MM.1S (cell line): ENCODE measurements around the gene ZNF134.

Experiments
- CTCF ChIP-seq: fragments of 300-600 bp; sonication (generic); IDR thresholded peaks from 2 replicates; pipeline ENCODE4 v1.5.1; 2016; ENCODE audit warnings: antibody characterized with exemption, low read length, mixed read lengths
- EZH2 ChIP-seq: fragments of 300-600 bp; sonication (generic); optimal IDR thresholded peaks from 2 replicates; pipeline ENCODE3; 2017; ENCODE audit warnings: low read depth, mild to moderate bottlenecking, antibody characterized with exemption, low read length, mixed read lengths
- EZH2phosphoT487 ChIP-seq: fragments of 300-600 bp; sonication (generic); IDR thresholded peaks from 2 replicates; pipeline ENCODE4 v1.6.1; 2018; ENCODE audit warnings: antibody characterized with exemption, low read length

- TF ChIP-seq CTCF (no peak), EZH2 (no peak), EZH2phosphoT487 (no peak)
Observed at GRCh38 chr19:57599761-57600383, 14.2 kb upstream of the ZNF134 start, which contains the start of gene ZNF530.
